Fibroblast of the aortic adventitia (primary cell): ENCODE measurements around the gene IQCB1. TPM values are rescaled to one million over a fixed set of nuclear protein-coding genes. Genes with fewer than 3 reads are reported as not detected.

Source experiments
- DNase-seq: peaks from one replicate; pipeline ENCODE4 v3.0.0-alpha.2; 2010; ENCODE audit warnings: low read depth
- H3K4me3 ChIP-seq: 2 replicates; pipeline ENCODE4 v1.5.1; 2011; ENCODE audit warnings: low read depth, mild to moderate bottlenecking, control low read depth, low read length, moderate library complexity
- total RNA-seq: library from RNA; depleted of rRNA; stranded (reverse); fragments of >200 nt; gene quantifications from 2 replicates; pipeline ENCODE4 v1.2.3, GENCODE V29; 2012; ENCODE audit warnings: low replicate concordance
- TF ChIP-seq, protein P1 (sequence below): IDR thresholded peaks from 2 replicates; pipeline ENCODE4 v1.5.1; 2011; ENCODE audit warnings: mild to moderate bottlenecking, low read length, control low read depth, inconsistent platforms; ENCODE audit not compliant: insufficient read depth

Gene IQCB1, protein sequence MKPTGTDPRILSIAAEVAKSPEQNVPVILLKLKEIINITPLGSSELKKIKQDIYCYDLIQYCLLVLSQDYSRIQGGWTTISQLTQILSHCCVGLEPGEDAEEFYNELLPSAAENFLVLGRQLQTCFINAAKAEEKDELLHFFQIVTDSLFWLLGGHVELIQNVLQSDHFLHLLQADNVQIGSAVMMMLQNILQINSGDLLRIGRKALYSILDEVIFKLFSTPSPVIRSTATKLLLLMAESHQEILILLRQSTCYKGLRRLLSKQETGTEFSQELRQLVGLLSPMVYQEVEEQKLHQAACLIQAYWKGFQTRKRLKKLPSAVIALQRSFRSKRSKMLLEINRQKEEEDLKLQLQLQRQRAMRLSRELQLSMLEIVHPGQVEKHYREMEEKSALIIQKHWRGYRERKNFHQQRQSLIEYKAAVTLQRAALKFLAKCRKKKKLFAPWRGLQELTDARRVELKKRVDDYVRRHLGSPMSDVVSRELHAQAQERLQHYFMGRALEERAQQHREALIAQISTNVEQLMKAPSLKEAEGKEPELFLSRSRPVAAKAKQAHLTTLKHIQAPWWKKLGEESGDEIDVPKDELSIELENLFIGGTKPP
- 7.4 and 19.5 TPM in 2 replicates for total RNA-seq

DNA sequence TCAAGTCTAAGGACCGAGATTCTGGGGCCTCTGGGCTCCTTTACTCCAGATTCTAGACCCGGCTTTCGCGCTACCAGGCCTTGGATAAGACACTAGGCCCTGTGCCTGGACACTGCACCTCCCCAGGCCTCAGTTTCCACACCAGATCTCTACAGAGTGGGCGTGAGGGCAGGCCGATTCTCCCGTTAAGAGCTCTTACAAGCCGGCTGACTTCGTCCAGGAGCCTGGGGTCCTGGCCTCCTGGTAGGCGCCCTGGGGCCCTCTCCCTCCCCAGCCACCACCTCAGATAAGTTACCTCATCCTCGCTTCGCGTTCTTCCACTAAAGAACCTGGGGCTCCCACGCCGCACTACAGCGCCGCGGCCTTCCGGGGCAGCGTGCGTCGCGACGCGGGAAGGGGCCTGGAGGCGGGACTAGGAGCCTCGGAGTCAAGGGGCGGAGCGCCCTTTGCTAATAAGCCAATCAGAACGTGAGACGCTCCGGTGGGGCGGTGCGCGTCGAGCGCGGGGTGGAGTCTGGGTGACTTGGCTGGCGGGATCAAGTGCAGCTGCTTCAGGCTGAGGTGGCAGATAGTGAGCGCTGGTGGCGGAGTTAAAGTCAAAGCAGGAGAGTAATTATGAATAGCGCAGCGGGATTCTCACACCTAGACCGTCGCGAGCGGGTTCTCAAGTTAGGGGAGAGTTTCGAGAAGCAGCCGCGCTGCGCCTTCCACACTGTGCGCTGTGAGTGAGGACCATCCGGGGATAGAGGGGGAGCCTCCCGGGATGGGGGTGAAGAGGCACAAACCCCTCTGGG, at the start of gene IQCB1, which contains the start of gene EAF2:
TSS of gene IQCB1 (minus strand) at position 390 of the 794 bp plus-strand sequence. CDS start 6,100 bp downstream, outside the sequence.
TSS of gene EAF2 (plus strand) at position 539 of the 794 bp plus-strand sequence. CDS start at position 616, 77 bp downstream.
- peak; percentile 94 for DNase-seq
- H3K4me3 ChIP-seq, result peak within 1 kb of the TSS; percentile 93
- TF ChIP-seq, protein P1, sequence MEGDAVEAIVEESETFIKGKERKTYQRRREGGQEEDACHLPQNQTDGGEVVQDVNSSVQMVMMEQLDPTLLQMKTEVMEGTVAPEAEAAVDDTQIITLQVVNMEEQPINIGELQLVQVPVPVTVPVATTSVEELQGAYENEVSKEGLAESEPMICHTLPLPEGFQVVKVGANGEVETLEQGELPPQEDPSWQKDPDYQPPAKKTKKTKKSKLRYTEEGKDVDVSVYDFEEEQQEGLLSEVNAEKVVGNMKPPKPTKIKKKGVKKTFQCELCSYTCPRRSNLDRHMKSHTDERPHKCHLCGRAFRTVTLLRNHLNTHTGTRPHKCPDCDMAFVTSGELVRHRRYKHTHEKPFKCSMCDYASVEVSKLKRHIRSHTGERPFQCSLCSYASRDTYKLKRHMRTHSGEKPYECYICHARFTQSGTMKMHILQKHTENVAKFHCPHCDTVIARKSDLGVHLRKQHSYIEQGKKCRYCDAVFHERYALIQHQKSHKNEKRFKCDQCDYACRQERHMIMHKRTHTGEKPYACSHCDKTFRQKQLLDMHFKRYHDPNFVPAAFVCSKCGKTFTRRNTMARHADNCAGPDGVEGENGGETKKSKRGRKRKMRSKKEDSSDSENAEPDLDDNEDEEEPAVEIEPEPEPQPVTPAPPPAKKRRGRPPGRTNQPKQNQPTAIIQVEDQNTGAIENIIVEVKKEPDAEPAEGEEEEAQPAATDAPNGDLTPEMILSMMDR, result no peak

GRCh38 chr3:121883507-121883906, 48.6 kb upstream of the IQCB1 start:
- peak; percentile 8 for DNase-seq
- TF ChIP-seq, protein P1, result peak; percentile 32
- H3K4me3 ChIP-seq, result no peak overlapping the region

GRCh38 chr3:121878411-121878810, 43.6 kb upstream of the IQCB1 start:
- TF ChIP-seq, protein P1, result no peak
- H3K4me3 ChIP-seq, result no peak overlapping the region
- DNase-seq, result no peak

DNA sequence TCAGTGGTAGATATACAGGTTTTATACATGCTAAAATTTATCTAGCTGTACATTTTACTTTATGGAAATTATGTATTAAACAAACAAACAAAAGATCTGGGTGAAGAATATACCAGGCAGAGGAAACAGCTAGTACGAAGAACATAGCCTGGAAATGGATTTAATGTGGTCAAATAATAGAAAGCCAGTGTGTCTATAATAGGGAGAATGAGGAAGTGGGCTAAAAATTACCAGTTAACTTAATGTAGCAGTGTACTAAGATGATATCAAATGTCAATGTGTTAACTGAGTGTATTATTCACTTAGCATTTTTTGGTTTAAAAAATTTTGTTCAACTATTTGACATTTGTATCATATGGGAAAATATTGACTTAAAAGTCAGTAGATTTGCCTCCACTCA, 36.6 kb upstream of the IQCB1 start:
- TF ChIP-seq, protein P1, result no peak
- no peak overlapping the region for H3K4me3 ChIP-seq
- DNase-seq, result no peak

- TF ChIP-seq, protein P1, result no peak
- no peak overlapping the region for H3K4me3 ChIP-seq
- DNase-seq, result no peak
Measured at GRCh38 chr3:121870717-121871116, 35.9 kb upstream of the IQCB1 start.

DNA sequence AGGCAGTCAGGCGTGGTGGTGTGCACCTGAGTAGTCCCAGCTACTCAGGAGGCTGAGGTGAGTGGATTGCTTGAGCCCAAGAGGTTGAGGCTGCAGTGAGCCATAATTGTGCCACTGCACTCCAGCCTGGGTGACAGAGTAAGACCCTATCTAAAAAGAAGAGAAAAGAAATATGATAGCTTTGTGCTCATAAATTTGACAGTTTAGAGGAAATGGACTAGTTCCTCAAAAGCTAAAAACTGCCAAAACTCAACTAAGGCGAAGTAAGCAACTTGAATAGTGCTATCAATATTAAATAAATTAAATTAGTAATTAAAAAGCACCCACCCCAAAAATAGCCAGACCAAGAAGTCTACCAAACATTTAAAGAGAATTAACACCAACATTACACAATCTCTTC, 34.9 kb upstream of the IQCB1 start:
- no peak overlapping the region for H3K4me3 ChIP-seq
- DNase-seq, result no peak
- TF ChIP-seq, protein P1, result no peak
